Liver (tissue), 9 donors: ENCODE measurements around the gene TEDC2. TPM values are rescaled to one million over a fixed set of nuclear protein-coding genes. Genes with fewer than 3 reads are reported as not detected.

ENCODE experiments used
- DNase-seq: peaks from one replicate; pipeline ENCODE4 v3.0.0-alpha.2; 2017; ENCODE audit warnings: low spot score
- H3K27ac ChIP-seq, 2 donors: one replicate each; pipeline ENCODE4 v1.7.0; 2013; ENCODE audit warnings: inconsistent platforms in 2 of 2, low read length in 2 of 2, control low read depth in 1 of 2, low read depth in 1 of 2, mild to moderate bottlenecking in 1 of 2
- H3K27me3 ChIP-seq, 4 donors: one replicate each; pipeline versions ENCODE4 v1.6.1 to v1.7.0; 2013; ENCODE audit warnings: low read length in 3 of 4, inconsistent platforms in 1 of 4, mild to moderate bottlenecking in 1 of 4, moderate library complexity in 1 of 4; ENCODE audit not compliant: control insufficient read depth in 4 of 4, insufficient read depth in 4 of 4
- H3K36me3 ChIP-seq, 4 donors: one replicate each; pipeline versions ENCODE4 v1.6.1 to v1.7.0; 2013; ENCODE audit warnings: low read length in 3 of 4, mild to moderate bottlenecking in 3 of 4, low read depth in 1 of 4, moderate library complexity in 1 of 4; ENCODE audit not compliant: control insufficient read depth in 4 of 4, insufficient read depth in 3 of 4
- H3K4me1 ChIP-seq, 4 donors: one replicate each; pipeline versions ENCODE4 v1.6.1 to v1.7.0; 2013; ENCODE audit warnings: low read length in 3 of 4, mild to moderate bottlenecking in 3 of 4, moderate library complexity in 1 of 4; ENCODE audit not compliant: control insufficient read depth in 4 of 4, insufficient read depth in 4 of 4
- H3K4me3 ChIP-seq, 3 donors: one replicate each; pipeline versions ENCODE4 v1.6.1 to v1.7.0; 2013; ENCODE audit warnings: low read length in 3 of 3, control low read depth in 1 of 3, low read depth in 1 of 3, mild to moderate bottlenecking in 1 of 3
- H3K9ac ChIP-seq, 2 donors: one replicate each; pipeline ENCODE4 v1.7.0; 2013; ENCODE audit warnings: low read length in 2 of 2, mild to moderate bottlenecking in 2 of 2, moderate library complexity in 2 of 2, control low read depth in 1 of 2, low read depth in 1 of 2
- H3K9me3 ChIP-seq, 4 donors: one replicate each; pipeline versions ENCODE4 v1.6.1 to v1.7.0; 2013; ENCODE audit warnings: low read length in 3 of 4; ENCODE audit not compliant: control insufficient read depth in 4 of 4
- ATF3 ChIP-seq: IDR thresholded peaks from 2 replicates; pipeline ENCODE4 v1.6.1; 2016; ENCODE audit warnings: antibody characterized with exemption
- EGR1 ChIP-seq, 2 donors: IDR thresholded peaks; 2 replicates each; pipeline ENCODE4 v1.6.1; 2016 to 2018; ENCODE audit warnings: antibody characterized with exemption in 2 of 2, low read depth in 2 of 2
- FOXA1 ChIP-seq: IDR thresholded peaks from 2 replicates; pipeline ENCODE4 v1.6.1; 2016; ENCODE audit warnings: antibody characterized with exemption
- FOXA2 ChIP-seq: IDR thresholded peaks from 2 replicates; pipeline ENCODE4 v1.6.1; 2016; ENCODE audit warnings: antibody characterized with exemption
- GABPA ChIP-seq, 2 donors: IDR thresholded peaks in 1 of 2; conservative IDR thresholded peaks in 1 of 2; 2 replicates each; pipeline ENCODE4 v1.6.1; 2016; ENCODE audit warnings: antibody characterized with exemption in 2 of 2, mild to moderate bottlenecking in 1 of 2, moderate library complexity in 1 of 2
- HNF4A ChIP-seq, 2 donors: conservative IDR thresholded peaks; 2 replicates each; pipeline ENCODE4 v1.6.1; 2016; ENCODE audit warnings: antibody characterized with exemption in 2 of 2, mild to moderate bottlenecking in 2 of 2
- HNF4G ChIP-seq: IDR thresholded peaks from 2 replicates; pipeline ENCODE4 v1.6.1; 2016; ENCODE audit warnings: antibody characterized with exemption
- JUND ChIP-seq, 2 donors: IDR thresholded peaks; 2 replicates each; pipeline ENCODE4 v1.6.1; 2016; ENCODE audit warnings: antibody characterized with exemption in 2 of 2
- NR2F2 ChIP-seq: IDR thresholded peaks from 2 replicates; pipeline ENCODE4 v1.6.1; 2016; ENCODE audit warnings: antibody characterized with exemption
- RAD21 ChIP-seq, 2 donors: IDR thresholded peaks; 2 replicates each; pipeline ENCODE4 v1.6.1; 2016; ENCODE audit warnings: antibody characterized with exemption in 2 of 2, mild to moderate bottlenecking in 2 of 2
- RXRA ChIP-seq, 2 donors: IDR thresholded peaks; 2 replicates each; pipeline ENCODE4 v1.6.1; 2017 to 2018; ENCODE audit warnings: antibody characterized with exemption in 2 of 2, mild to moderate bottlenecking in 1 of 2
- SP1 ChIP-seq: IDR thresholded peaks from 2 replicates; pipeline ENCODE4 v1.6.1; 2018; ENCODE audit warnings: antibody characterized with exemption, mild to moderate bottlenecking
- TAF1 ChIP-seq: conservative IDR thresholded peaks from 2 replicates; pipeline ENCODE4 v1.6.1; 2016; ENCODE audit warnings: antibody characterized with exemption, mild to moderate bottlenecking
- YY1 ChIP-seq: IDR thresholded peaks from 2 replicates; pipeline ENCODE4 v1.6.1; 2016; ENCODE audit warnings: antibody characterized with exemption, mild to moderate bottlenecking
- WGBS: extraction: QIAGEN DNeasy Blood & Tissue Kit; methylation state at CpG from one replicate; pipeline ENCODE4 v1.1.7; 2013; 5-methylcytosine and 5-hydroxymethylcytosine counted together
- polyA plus RNA-seq, 2 donors: library from polyadenylated mRNA; stranded (reverse) in 1 of 2; unstranded in 1 of 2; fragments of 200-250 nt in 1 of 2; fragments of >200 nt in 1 of 2; fragmentation: Nextera tagmentation in 1 of 2; extraction: Ambion mirVana in 1 of 2; gene quantifications; one replicate each; pipeline versions ENCODE4 v1.2.1 to v1.2.3, GENCODE V29; 2013 to 2015
- total RNA-seq, 2 donors: library from RNA; depleted of rRNA; stranded (reverse); fragments of >200 nt; gene quantifications; one replicate each; pipeline ENCODE4 v1.2.3, GENCODE V29; 2014
- TF ChIP-seq, protein P1 (sequence below): fragments of 150-350 bp; IDR thresholded peaks from 2 replicates; pipeline ENCODE4 v1.5.1; 2017; ENCODE audit warnings: improper control_type of control experiment, low read depth, low read length; ENCODE audit not compliant: missing input control
- TF ChIP-seq, protein P2 (sequence below): IDR thresholded peaks from 2 replicates; pipeline ENCODE4 v1.6.1; 2016; ENCODE audit warnings: antibody characterized with exemption
- TF ChIP-seq, protein P3 (sequence below): IDR thresholded peaks from 2 replicates; pipeline ENCODE4 v1.6.1; 2016; ENCODE audit warnings: antibody characterized with exemption
- TF ChIP-seq, protein P4 (sequence below): IDR thresholded peaks from 2 replicates; pipeline ENCODE4 v1.6.1; 2016; ENCODE audit warnings: antibody characterized with exemption, mild to moderate bottlenecking
- donor health status: healthy.
- donor health status: healthy.
- donor health status: healthy.
- donor health status: healthy.
- donor health status: healthy.

TEDC2 gene
- total and polyA plus RNA-seq, 4 donors: 0.71 to 6.7 (median 1.1) TPM

GRCh38 chr16:2422123-2422867, 37.6 kb upstream of the TEDC2 start:
- TF ChIP-seq RAD21 (IDR thresholded peaks at IDR 0.05) (no peak), HNF4G (no peak), TAF1 (no peak), ATF3 (no peak), RXRA (IDR thresholded peaks at IDR 0.05) (no peak), JUND (IDR thresholded peaks at IDR 0.05) (no peak), NR2F2 (no peak), YY1 (no peak), SP1 (no peak), FOXA2 (no peak), EGR1 (IDR thresholded peaks at IDR 0.05; ENCODE audit: low read depth in 2 of 2) (no peak), FOXA1 (no peak), GABPA (IDR thresholded peaks at IDR 0.05 in 1 of 2, conservative IDR thresholded peaks at IDR 0.05 in 1 of 2) (no peak), HNF4A (conservative IDR thresholded peaks at IDR 0.05) (no peak)
- TF ChIP-seq, protein P1, sequence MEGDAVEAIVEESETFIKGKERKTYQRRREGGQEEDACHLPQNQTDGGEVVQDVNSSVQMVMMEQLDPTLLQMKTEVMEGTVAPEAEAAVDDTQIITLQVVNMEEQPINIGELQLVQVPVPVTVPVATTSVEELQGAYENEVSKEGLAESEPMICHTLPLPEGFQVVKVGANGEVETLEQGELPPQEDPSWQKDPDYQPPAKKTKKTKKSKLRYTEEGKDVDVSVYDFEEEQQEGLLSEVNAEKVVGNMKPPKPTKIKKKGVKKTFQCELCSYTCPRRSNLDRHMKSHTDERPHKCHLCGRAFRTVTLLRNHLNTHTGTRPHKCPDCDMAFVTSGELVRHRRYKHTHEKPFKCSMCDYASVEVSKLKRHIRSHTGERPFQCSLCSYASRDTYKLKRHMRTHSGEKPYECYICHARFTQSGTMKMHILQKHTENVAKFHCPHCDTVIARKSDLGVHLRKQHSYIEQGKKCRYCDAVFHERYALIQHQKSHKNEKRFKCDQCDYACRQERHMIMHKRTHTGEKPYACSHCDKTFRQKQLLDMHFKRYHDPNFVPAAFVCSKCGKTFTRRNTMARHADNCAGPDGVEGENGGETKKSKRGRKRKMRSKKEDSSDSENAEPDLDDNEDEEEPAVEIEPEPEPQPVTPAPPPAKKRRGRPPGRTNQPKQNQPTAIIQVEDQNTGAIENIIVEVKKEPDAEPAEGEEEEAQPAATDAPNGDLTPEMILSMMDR: no peak
- TF ChIP-seq, protein P2, sequence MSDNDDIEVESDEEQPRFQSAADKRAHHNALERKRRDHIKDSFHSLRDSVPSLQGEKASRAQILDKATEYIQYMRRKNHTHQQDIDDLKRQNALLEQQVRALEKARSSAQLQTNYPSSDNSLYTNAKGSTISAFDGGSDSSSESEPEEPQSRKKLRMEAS: no peak
- TF ChIP-seq, protein P3, sequence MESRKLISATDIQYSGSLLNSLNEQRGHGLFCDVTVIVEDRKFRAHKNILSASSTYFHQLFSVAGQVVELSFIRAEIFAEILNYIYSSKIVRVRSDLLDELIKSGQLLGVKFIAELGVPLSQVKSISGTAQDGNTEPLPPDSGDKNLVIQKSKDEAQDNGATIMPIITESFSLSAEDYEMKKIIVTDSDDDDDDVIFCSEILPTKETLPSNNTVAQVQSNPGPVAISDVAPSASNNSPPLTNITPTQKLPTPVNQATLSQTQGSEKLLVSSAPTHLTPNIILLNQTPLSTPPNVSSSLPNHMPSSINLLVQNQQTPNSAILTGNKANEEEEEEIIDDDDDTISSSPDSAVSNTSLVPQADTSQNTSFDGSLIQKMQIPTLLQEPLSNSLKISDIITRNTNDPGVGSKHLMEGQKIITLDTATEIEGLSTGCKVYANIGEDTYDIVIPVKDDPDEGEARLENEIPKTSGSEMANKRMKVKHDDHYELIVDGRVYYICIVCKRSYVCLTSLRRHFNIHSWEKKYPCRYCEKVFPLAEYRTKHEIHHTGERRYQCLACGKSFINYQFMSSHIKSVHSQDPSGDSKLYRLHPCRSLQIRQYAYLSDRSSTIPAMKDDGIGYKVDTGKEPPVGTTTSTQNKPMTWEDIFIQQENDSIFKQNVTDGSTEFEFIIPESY: no peak
- TF ChIP-seq, protein P4, sequence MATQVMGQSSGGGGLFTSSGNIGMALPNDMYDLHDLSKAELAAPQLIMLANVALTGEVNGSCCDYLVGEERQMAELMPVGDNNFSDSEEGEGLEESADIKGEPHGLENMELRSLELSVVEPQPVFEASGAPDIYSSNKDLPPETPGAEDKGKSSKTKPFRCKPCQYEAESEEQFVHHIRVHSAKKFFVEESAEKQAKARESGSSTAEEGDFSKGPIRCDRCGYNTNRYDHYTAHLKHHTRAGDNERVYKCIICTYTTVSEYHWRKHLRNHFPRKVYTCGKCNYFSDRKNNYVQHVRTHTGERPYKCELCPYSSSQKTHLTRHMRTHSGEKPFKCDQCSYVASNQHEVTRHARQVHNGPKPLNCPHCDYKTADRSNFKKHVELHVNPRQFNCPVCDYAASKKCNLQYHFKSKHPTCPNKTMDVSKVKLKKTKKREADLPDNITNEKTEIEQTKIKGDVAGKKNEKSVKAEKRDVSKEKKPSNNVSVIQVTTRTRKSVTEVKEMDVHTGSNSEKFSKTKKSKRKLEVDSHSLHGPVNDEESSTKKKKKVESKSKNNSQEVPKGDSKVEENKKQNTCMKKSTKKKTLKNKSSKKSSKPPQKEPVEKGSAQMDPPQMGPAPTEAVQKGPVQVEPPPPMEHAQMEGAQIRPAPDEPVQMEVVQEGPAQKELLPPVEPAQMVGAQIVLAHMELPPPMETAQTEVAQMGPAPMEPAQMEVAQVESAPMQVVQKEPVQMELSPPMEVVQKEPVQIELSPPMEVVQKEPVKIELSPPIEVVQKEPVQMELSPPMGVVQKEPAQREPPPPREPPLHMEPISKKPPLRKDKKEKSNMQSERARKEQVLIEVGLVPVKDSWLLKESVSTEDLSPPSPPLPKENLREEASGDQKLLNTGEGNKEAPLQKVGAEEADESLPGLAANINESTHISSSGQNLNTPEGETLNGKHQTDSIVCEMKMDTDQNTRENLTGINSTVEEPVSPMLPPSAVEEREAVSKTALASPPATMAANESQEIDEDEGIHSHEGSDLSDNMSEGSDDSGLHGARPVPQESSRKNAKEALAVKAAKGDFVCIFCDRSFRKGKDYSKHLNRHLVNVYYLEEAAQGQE: no peak
- no peak overlapping the region for H3K4me3 ChIP-seq
- no peak overlapping the region for H3K27ac ChIP-seq
- no peak overlapping the region for H3K9ac ChIP-seq
- no peaks in the 10 kb centered on the region for H3K9me3 ChIP-seq
- no peaks in the 10 kb centered on the region for H3K36me3 ChIP-seq
- 87% methylated on average over 7 of the region's 7 CpGs for WGBS
- no peaks in the 10 kb centered on the region for H3K27me3 ChIP-seq
- no peak for DNase-seq
- no peaks in the 10 kb centered on the region for H3K4me1 ChIP-seq
